Frontal cortex (tissue), 4 donors: ENCODE measurements around the gene ADGRF1. TPM values are rescaled to one million over a fixed set of nuclear protein-coding genes. Genes with fewer than 3 reads are reported as not detected.

Experiments used
- DNase-seq, 2 donors: peaks; one replicate each; pipeline ENCODE4 v3.0.0; 2012; ENCODE audit warnings: low spot score in 2 of 2
- FAIRE-seq: peaks from 2 replicates; lab custom pipeline; 2012; peaks lifted over from hg19 to GRCh38; lab: Jason Lieb, UNC
- total RNA-seq: library from RNA; depleted of rRNA; stranded (reverse); fragments of >200 nt; gene quantifications from one replicate; pipeline ENCODE4 v1.2.3, GENCODE V29; 2014
- donor health status: control.
- donor health status: control.
- donor health status: control.

ADGRF1 gene
- total RNA-seq, 1 donor from 2014 or later = not detected

GRCh38 chr6:46990031-46990644, 52.0 kb downstream of the ADGRF1 start:
- DNase-seq (no peak), FAIRE-seq (no peak)

- FAIRE-seq = no peak
Measured at GRCh38 chr6:46989398-46989797, 52.7 kb downstream of the ADGRF1 start.

DNA sequence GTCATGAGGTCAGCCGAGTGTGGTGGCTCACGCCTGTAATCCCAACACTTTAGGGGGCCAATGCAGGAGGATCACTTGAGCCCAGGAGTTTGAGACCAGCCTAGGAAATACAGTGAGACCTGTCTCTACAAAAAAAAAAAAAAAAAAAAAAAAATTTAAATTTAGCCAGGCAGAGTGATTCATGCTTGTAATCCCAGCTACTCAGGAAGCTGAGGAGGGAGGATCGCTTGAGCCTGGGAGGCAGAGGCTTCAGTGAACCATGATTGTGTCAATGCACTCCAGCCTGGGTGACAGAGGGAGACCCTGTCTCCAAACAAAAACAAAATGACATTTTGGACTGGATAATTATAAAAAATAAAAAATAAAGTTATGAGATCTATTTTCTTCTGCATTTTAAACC, 56.2 kb downstream of the ADGRF1 start:
- DNase-seq (no peak), FAIRE-seq (no peak)

More at GRCh38 chr6:46989398-46989797, 52.7 kb downstream of the ADGRF1 start:
- DNase-seq = no peak

- no peak for FAIRE-seq
- DNase-seq = no peak
Measured at GRCh38 chr6:46983007-46983411, 59.1 kb downstream of the ADGRF1 start.

DNA sequence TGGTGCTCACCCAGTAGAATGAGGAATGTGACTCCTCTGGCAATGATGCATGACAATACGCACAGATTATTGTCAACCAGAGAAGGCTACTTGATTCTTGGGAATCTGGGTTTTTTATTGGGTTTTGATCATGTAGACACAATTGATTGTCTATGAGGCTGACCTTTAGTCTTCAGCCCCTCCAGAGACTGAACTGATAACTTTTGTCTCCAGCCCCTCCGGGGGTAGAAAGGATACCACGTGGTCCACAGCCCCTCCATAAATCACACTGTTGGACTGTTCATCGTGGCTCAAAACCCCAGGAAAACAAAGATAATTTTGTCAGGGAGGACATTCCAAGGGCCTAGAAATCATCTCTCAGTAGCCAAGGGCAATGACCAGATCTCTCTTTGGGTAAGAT, 62.9 kb downstream of the ADGRF1 start:
- FAIRE-seq = no peak
- no peak for DNase-seq

DNA sequence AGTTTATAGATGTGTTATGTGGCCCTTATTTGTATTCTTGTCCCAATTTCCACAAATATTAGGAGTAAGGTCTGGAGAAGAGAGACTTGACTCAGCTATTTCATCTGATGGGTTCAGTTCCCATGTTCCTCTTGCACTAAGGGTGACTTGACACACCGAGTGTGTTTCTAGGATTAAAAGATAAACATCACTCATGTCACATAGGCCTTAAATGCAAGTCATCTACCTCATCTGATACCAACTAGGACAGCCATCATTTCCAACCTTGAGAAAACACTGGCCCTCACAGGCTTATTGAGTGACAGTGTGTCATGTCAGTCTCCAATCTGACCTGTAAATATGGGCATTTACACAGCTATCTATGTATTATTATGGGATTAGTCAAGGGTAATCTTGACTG, 67.3 kb downstream of the ADGRF1 start:
- no peak for DNase-seq
- no peak for FAIRE-seq

GRCh38 chr6:46973029-46973428, 69.1 kb downstream of the ADGRF1 start:
- no peak for DNase-seq
- no peak for FAIRE-seq

DNA sequence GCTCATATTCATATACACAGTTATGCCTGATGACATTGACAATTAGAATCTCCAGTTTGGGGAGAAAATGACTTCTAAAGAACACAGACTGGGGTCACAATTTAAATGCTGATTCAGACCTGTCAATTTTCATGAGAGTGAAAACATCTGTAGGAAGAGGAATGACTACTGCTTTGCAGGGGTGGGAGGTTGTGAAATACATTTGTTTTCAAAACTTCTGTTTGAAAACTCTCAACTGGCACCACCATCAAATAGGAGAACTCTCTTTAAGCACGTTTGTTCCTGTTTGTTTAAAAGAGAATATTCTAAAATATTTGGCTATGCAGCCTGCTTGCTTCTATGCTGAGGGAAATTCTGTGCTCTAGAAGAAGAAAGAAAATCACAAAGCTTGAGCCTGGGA, 69.6 kb downstream of the ADGRF1 start:
- no peak for FAIRE-seq
- DNase-seq = no peak

- FAIRE-seq = no peak
Measured at GRCh38 chr6:46969206-46969605, 72.9 kb downstream of the ADGRF1 start.

DNA sequence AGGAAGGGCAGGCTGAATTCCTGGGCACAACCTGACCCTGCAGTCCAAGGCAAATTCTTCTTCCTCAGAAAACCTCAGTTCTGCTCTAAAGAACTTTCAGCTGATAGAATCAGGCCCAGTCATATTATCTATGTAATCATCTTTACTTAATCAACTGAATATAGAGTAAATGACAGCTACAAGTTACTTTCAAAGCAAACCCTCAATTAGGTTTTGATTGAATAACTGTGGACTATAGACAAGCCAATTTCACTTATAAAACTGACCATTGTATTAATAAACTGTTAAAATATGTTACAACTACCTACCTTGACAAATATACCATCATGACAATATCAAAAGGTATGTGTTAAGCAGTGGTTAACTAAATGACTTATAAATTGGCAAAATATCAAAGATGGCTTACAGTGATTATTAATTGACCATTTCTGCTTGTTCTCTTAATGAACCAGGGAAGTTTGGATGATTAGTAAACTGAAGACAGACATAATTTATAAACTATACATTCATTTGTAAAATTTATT, 74.2 kb downstream of the ADGRF1 start:
- DNase-seq (no peak), FAIRE-seq (no peak)

More at GRCh38 chr6:46969206-46969605, 72.9 kb downstream of the ADGRF1 start:
- DNase-seq = no peak

GRCh38 chr6:46964716-46965519, 77.2 kb downstream of the ADGRF1 start:
- DNase-seq = no peak

GRCh38 chr6:46963626-46964025, 78.5 kb downstream of the ADGRF1 start:
- FAIRE-seq = no peak

More at GRCh38 chr6:46964716-46965519, 77.2 kb downstream of the ADGRF1 start:
- FAIRE-seq = no peak

GRCh38 chr6:46963039-46963438, 79.1 kb downstream of the ADGRF1 start:
- FAIRE-seq = no peak

More at GRCh38 chr6:46963626-46964025, 78.5 kb downstream of the ADGRF1 start:
- no peak for DNase-seq

DNA sequence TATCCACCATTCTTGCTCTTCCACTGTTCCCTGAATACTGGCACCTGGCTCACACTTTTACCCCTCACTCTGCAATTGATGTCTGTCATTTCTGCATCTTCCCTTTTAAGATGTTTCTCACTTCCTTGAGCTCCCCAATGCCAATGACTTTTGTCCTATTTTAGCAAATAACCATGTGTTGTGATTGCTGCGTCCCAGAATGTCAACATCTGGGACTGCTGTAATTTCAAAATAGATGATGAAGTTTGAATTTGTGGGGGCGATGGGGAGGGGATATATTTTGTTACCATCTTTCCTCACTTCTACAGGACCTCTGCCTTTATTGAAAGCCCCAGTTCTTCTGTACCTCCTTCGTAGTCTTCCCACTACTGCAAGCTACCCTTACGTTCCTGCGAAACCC, 80.4 kb downstream of the ADGRF1 start:
- DNase-seq (no peak), FAIRE-seq (no peak)

More at GRCh38 chr6:46963039-46963438, 79.1 kb downstream of the ADGRF1 start:
- no peak for DNase-seq

GRCh38 chr6:46961232-46961631, 80.9 kb downstream of the ADGRF1 start:
- no peak for FAIRE-seq
- no peak for DNase-seq

- FAIRE-seq (no peak), DNase-seq (no peak)
Measured at GRCh38 chr6:46959419-46959818, 82.7 kb downstream of the ADGRF1 start.

DNA sequence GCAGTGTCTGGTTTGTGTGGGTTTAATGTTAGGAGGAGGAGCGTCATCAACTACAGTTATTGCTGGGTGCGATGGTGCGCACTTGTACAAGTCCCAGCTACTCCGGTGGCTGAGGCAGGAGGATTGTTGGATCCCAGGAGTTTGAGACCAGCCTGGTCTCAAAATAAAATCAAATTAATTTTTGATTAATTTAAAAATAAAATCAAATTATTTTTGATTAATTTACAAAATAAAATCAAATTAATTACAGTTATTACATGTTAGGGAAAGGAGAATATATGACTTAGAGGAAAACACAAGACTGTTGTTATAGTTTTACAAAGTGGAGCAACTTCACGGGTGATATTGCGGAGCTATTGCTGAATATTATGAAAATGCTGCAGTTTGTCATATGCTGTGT, 85.7 kb downstream of the ADGRF1 start:
- DNase-seq (no peak), FAIRE-seq (no peak)

- FAIRE-seq (no peak), DNase-seq (no peak)
Measured at GRCh38 chr6:46954837-46955451, 87.2 kb downstream of the ADGRF1 start.

DNA sequence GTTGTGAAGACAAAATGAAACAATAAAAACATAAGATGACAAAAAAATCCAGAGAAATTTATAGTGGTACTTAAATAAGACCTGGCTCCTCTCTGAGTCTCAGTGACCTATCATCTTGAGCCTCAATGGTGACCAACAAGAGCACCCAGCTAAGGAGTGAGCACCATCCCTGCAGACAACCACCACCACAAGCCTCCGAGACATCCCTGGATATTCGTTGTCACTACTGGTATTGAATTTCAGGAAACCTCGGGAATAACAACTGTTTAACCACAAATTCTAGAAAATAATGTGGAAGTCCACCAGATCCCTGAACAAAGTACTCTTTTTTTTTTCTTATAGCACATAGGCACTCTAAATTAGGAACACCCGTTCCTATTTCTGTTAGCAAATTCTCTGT, 88.2 kb downstream of the ADGRF1 start:
- FAIRE-seq (no peak), DNase-seq (no peak)

DNA sequence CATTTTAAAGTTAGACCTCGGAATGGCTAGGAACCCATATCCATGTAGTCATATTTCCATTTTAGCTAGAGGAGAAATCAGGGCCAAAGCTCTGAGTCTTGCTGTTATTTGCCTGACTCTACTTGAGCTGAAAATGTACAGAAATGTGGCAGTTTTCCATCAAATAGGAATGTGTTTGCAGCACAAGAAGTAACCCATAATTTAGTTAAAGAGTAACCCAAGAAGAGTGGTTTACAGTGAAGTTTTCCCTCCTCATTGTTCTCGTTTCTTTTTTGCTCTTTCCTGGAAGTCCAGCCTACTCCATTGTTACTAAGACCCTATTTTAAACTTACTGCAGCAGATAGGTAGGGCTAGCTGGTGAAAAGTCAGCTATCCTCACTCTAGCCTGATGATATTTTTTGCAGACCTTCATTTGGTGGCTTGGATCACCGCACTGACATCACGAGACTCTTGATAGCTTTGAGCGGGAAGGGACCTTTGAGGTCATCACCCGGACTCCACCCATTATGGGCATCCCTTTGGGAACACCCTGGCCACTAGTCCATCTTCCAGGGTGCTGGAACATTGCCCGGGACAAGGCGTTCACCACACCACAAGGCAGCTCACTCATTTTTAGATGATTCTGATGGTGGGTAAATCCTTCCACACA, 92.4 kb downstream of the ADGRF1 start:
- no peak for FAIRE-seq
- no peak for DNase-seq
